GM18951 (cell line): ENCODE data around the gene UGT2A1.
"Not testable (repeated sequence)": the region's sequence is repeated elsewhere in the genome, so short reads cannot be mapped to it uniquely, and the experiment has no call there.

Experiments
- POLR2A ChIP-seq: IDR thresholded peaks from 4 replicates; pipeline ENCODE4 v1.6.1; 2011; ENCODE audit warnings: mild to moderate bottlenecking; ENCODE audit not compliant: insufficient read length, insufficient read depth; ENCODE audit errors: extremely low read depth
- in situ Hi-C: fragments of 300-500 bp; cut with MboI; formaldehyde crosslinking; loops from one replicate; pipeline ENCODE4 v1.12.0; 2022; ENCODE audit warnings: low sequenced_read_pairs, mixed read lengths, inconsistent platforms; ENCODE audit not compliant: unreplicated experiment

UGT2A1 gene

DNA sequence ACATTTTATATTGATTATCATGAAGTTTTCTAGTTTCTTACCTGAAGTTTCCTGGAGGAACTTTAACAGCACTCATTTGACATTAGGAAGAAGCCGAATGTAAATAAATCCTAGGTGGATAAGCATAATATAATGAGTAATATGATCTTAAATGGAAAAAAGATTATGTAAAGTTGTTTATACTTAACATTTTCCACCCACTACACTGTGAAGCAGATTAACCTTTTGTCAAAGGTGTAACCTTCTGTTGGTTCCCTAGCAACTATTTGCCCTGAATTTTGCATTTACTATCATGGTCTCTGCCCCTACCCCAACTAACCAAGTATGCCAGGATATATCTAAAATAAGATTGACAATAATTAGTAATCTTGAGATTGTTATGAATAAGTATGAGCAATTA lies at the start of gene UGT2A1:
Gene UGT2A1, minus strand, starts transcription at position 101 of the 400 bp plus-strand sequence. CDS start 5,603 bp downstream, outside the sequence.
- in situ Hi-C loops: no loop called here
- no peak for TF ChIP-seq POLR2A

DNA sequence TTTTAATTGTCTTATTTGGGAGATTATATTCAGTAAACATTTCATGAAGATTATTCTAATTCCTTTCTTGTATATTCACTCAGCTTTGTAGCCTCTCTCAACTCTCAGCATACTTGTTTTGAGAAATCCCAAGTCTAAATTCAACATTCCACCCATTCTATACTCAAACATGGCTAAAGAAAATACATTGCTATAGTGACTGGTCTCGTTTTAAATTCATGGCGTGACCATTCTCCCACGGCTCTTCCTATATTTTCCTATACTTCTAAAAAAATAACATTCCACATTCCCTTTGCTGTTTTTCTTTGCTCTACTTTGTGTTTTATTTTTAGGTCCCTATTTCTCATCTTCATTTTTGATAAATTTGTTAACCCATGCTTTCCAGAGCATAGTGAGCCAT lies 49.2 kb upstream of the UGT2A1 start:
- TF ChIP-seq POLR2A: no peak
- in situ Hi-C loops: no loop called here

DNA sequence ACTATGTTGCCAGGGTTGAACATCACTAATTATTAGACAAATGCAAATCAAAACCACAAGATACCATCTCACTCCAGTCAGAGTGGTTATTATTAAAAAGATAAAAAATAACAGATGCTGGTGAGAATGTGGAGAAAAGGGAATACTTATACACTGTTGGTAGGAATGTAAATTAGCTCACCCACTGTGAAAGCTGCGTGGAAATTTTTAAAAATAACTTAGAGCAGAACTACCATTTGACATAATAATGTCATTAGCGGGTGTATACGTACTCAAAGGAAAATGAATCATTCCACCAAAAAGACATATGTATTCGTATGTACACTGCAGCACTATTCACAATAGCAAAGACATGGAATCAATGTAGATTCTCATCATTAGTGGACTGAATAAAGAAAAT lies 48.6 kb upstream of the UGT2A1 start:
- no peak for TF ChIP-seq POLR2A
- in situ Hi-C loops: no loop called here

DNA sequence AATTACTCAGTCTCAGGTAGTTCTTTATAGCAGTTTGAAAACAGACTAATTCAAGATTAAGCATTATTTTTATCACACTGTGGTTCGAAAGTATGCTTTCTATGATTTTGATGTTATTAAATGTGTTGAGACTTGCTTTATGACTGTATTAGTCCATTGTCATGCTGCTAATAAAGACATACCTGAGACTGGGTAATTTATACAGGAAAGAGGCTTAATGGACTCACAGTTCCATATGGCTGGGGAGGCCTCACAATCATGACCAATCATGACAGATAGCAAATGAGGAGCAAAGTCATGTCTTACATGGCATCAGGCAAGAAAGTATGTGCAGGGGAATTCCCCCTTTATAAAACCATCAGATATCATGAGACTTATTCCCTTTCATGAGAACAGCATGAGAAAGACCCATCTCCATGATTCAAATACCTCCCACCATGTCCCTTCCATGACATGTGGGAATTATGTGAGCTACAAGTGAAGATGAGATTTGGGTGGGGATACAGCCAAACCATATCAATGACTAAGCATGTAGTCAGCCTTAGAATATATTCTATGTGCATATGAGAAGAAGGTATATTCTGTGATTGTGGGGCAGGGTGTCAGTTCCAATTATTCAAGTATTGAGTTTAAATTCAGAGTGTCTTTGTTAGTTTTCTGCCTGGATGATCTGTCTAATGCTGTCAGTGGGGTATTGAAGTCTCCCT lies 44.6 kb upstream of the UGT2A1 start:
- no peak for TF ChIP-seq POLR2A
- in situ Hi-C loops: loop anchor here (25.0 kb wide), 2 partner anchors 490 to 815 kb away; partner anchors contain the start of genes AMTN and ODAM

DNA sequence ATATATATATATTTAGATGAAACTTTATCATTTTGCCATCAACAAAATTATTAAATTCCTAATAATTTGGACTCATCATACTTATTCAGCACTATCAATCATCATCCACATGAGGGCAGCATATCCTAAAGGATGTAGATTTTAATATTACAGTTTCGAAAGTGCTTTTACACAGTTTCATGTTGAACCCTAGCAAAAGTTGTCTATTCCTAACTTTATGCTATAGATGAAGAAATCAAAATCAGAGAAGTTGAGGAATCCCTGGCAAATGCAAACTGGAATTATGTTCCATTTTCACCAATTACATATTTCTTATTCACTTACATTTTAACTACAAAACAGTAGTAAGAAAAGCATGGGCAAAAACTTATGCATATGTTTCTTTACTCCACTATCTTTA lies 36.6 kb upstream of the UGT2A1 start:
- in situ Hi-C loops: loop anchor here (10.0 to 25.0 kb wide), 3 partner anchors 195 to 823 kb away; partner anchors contain the start of genes AMTN and ODAM
- no peak for TF ChIP-seq POLR2A

DNA sequence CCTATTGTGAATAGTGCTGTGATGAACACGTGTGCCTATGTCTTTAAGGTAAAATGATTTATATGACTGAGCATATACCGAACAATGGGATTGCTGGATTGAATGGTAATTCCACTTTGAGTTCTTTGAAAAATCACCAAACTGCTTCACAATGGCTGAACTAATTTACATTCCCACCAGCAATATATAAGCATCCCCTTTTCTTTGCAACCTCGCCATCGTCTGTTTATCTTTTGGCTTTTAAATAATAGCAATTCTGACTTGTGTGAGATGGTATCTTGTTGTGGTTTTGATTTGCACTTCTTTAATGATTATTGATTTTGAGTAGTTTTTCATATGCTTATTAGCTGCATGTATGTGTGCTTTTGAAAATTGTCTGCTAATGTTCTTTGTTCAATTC lies 31.8 kb upstream of the UGT2A1 start:
- in situ Hi-C loops: loop anchor here (10.0 to 25.0 kb wide), 3 partner anchors 200 to 827 kb away; partner anchors contain the start of genes AMTN and ODAM

DNA sequence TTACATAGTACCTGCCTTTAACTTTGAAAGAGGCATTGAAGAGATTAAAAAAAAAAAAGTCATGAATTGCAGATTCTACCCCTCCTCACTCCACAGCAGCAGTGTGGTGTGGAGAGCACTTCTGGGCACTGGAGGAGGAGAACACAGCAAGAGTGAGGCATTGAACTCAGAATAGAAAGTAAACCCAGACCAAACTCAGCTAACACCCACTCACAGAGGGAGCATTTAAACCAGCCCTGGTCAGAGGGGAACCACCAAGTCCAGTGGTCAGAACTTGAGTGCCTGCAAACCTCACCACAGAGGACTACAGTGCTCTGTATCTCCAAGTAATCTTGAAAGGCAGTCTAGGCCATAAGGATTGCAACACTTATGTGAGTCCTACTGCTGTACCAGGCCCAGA lies 15.6 kb upstream of the UGT2A1 start:
- in situ Hi-C loops: no loop called here

More for the DNA sequence above, 31.8 kb upstream of the UGT2A1 start:
- no peak for TF ChIP-seq POLR2A

DNA sequence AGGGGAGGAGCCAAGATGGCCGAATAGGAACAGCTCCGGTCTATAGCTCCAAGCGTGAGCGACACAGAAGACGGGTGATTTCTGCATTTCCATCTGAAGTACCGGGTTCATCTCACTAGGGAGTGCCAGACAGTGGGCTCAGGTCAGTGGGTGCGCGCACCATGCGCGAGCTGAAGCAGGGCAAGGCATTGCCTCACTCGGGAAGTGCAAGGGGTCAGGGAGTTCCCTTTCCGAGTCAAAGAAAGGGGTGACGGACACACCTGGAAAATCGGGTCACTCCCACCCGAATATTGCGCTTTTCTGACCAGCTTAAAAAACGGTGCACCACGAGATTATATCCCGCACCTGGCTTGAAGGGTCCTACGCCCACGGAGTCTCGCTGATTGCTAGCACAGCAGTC lies 11.0 kb upstream of the UGT2A1 start:
- in situ Hi-C loops: not testable (repeated sequence)

More for the DNA sequence above, 15.6 kb upstream of the UGT2A1 start:
- no peak for TF ChIP-seq POLR2A

DNA sequence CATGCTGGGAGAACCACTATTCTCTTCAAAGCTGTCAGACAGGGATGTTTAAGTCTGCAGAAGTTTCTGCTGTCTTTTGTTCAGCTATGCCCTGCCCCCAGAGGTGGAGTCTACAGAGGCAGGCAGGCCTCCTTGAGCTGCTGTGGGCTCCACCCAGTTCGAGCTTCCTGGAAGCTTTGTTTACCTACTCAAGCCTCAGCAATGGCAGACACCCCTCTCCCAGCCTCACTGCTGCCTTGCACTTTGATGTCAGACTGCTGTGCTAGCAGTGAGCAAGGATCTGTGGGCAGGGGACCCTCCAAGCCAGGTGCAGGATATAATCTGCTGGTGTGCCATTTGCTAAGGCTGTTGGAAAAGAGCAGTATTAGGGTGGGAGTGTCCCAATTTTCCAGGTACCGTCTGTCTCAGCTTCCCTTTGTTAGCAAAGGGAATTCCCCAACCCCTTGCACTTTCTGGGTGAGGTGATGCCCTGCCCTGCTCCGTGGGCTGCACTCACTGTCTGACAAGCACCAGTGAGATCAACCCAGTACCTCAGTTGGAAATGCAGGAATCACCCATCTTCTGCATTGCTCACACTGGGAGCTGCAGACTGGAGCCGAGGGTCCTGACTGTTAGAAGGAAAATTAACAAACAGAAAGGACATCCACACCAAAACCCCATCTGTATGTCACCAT lies 8.2 kb upstream of the UGT2A1 start:
- in situ Hi-C loops: not testable (repeated sequence)

DNA sequence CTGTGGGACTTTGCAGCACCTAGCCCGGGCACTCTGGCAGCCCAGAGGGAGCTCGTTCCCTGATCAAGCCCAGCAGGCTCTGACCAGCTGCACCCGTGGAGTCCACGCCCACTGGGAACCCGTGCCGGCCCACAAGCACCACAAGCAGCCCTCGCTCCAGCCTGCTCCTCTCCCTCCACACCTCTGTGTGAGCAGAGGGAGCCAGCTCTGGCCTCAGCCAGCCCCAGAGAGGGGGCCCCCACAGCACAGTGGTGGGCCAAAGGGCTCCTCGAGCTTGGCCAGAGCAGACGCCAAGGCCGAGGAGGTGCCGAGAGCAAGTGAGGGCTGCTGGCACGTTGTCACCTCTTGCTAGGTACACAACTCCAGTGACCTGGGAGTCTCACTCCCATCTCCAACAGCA lies 5.1 kb upstream of the UGT2A1 start:
- in situ Hi-C loops: no loop called here
- no peak for TF ChIP-seq POLR2A

DNA sequence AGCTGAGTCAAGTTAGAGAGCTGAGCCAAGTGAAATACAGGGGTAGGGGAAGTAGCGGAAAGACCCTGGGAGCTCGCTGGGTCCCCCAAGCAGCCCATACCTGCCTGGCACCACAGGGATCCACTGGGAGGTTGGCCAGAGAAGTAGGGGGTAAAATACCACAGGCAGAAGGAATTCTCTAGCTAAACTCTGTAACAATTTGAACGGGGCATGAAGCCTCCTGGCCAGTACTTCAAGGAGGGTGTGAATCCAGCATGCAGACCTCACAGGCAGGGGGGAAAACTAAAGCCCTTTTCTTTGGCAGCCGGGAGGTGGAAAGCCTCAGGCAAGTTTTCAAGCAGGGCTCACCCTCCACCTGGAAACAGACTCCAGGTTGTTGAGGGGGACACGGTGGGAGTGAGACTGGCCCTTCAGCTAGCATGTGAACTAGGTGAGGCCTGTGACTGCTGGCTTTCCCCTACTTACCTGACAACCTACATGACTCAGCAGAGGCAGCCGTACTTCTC lies 3.7 kb upstream of the UGT2A1 start:
- TF ChIP-seq POLR2A: no peak
- in situ Hi-C loops: no loop called here

DNA sequence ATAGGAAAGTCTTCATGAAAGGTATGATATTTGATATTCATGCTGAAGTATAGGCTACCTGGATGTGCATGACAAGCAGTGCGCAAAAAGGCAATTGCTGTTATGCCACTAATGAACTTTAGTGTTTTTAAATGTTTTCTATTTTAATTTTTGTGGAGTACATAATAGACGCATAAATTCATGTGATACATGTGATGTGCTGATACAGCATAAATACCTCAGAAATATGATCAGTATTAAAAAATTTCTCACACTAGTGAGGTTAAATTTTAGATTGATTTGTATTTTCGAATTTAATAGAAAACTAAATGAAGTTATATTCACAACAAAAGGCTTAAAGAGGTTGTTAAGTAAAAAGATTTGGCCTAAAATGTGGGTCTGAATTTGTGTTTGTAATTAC lies 2.2 kb downstream of the UGT2A1 start:
- TF ChIP-seq POLR2A: no peak
- in situ Hi-C loops: no loop called here

DNA sequence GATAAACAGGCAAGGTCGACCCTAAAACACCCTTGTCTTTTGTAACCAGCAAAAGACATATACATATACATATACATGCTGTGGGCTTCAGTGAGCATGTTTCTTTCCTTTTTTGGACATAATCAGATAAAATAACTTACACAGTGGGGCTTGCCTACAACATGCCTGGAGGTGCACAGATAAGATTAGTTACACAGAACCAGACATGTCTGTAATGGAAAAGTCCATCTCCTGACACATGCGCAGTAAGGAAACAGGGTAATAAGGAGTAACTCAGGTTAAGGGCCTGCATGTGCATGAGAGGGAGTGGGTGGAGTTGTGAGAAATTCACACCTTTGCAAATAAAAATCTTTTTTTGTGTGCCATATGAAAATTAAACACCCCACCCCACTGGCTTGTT lies 3.4 kb downstream of the UGT2A1 start:
- in situ Hi-C loops: no loop called here
- TF ChIP-seq POLR2A: no peak

DNA sequence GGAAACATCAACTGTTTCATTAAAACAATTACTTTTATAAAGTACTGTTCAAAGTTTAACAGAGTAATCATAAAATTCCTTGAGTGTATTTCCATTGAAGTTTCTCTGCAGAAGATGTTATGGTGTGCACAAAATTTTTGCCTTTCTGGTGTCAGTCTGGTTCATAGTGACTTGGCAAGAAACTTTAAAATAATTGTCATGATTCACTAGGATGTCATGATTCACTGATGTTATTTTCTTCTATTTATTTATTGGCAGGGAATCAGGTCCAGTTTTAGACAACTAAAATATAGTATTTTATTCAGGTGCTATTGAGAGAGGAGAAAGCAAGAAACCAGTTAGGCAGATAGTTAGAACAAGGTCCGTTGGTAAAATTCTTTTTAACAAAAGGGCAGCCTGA lies 3.8 kb downstream of the UGT2A1 start:
- TF ChIP-seq POLR2A: no peak
- in situ Hi-C loops: no loop called here
